GM12878 (cell line): ENCODE measurements around the gene PRDM15. TPM values are rescaled to one million over a fixed set of nuclear protein-coding genes. Genes with fewer than 3 reads are reported as not detected.

Source experiments
- ATAC-seq: fragments of 200-7000 bp; cut with Tn5 transposase; 3 replicates; pipeline ENCODE4 v1.9.1; 2020; ENCODE audit warnings: mild to moderate bottlenecking, moderate library complexity
- BruUV-seq: library from RNA; stranded (reverse); fragments of 400-500 nt; replicated peaks from 2 replicates; lab custom pipeline; 2021; lab: Mats Ljungman, UMichigan
- CTCF ChIA-PET: fragments of 300-600 bp; sonication (Branson Sonifier 250); formaldehyde crosslinking; extraction: SDS; loops from one replicate; lab custom pipeline; 2021; ENCODE audit warnings: inconsistent platforms; lab: Yijun Ruan, JAX
- POLR2A ChIA-PET: fragments of 350-600 bp; formaldehyde crosslinking; extraction: SDS; loops from one replicate; lab custom pipeline; 2021; ENCODE audit warnings: inconsistent platforms; lab: Charles Lee
- RAD21 ChIA-PET: fragments of 300-600 bp; sonication (Branson Sonifier 250); formaldehyde crosslinking; loops from one replicate; lab custom pipeline; 2023; ENCODE audit warnings: antibody characterized with exemption; ENCODE audit not compliant: unreplicated experiment; lab: Charles Lee
- SMC1A ChIA-PET: fragments of 300-600 bp; sonication (Branson Sonifier 250); formaldehyde crosslinking; loops from one replicate; lab custom pipeline; 2023; ENCODE audit not compliant: unreplicated experiment, uncharacterized antibody; lab: Charles Lee
- DNase-seq: peaks from one replicate; pipeline ENCODE4 v3.0.0-alpha.2; 2011; ENCODE audit warnings: low read depth, low spot score
- FAIRE-seq: peaks from 3 replicates; lab custom pipeline; 2011; peaks lifted over from hg19 to GRCh38; lab: Jason Lieb, UNC
- H2AFZ ChIP-seq: 2 replicates; pipeline ENCODE4 v1.6.0; 2011; ENCODE audit warnings: low read depth, low read length, control low read depth; ENCODE audit not compliant: control insufficient read depth
- H3K27ac ChIP-seq: 2 replicates; pipeline ENCODE4 v1.5.1; 2011; ENCODE audit warnings: control low read depth; ENCODE audit not compliant: control insufficient read depth, insufficient read depth
- H3K27me3 ChIP-seq, 2 experiments: replicated peaks in 1 of 2; 2 replicates each; pipeline versions ENCODE4 v1.6.0 to v1.6.1; 2011; ENCODE audit warnings: low read length in 1 of 2; ENCODE audit not compliant: control insufficient read depth in 2 of 2, insufficient read depth in 2 of 2
- H3K36me3 ChIP-seq, 2 experiments: 2 replicates each; pipeline ENCODE4 v1.5.1; 2011; ENCODE audit warnings: low read length in 1 of 2; ENCODE audit not compliant: control insufficient read depth in 2 of 2, insufficient read depth in 2 of 2
- H3K4me1 ChIP-seq: 2 replicates; pipeline ENCODE4 v1.6.1; 2011; ENCODE audit warnings: mild to moderate bottlenecking, low read length, moderate library complexity, mixed read lengths; ENCODE audit not compliant: control insufficient read depth, insufficient read depth
- H3K4me2 ChIP-seq: 2 replicates; pipeline ENCODE4 v1.6.0; 2011; ENCODE audit warnings: control low read depth; ENCODE audit not compliant: control insufficient read depth, insufficient read depth
- H3K4me3 ChIP-seq: fragments of 200-600 bp; sonication (generic); 2 replicates; pipeline ENCODE4 v1.5.1; 2016
- H3K79me2 ChIP-seq: 2 replicates; pipeline ENCODE4 v1.6.0; 2011; ENCODE audit warnings: low read length; ENCODE audit not compliant: control insufficient read depth, insufficient read depth
- H3K9ac ChIP-seq: 2 replicates; pipeline ENCODE4 v1.8.0; 2011; ENCODE audit warnings: low read length, control low read depth, mixed read lengths; ENCODE audit not compliant: control insufficient read depth, insufficient read depth
- H3K9me3 ChIP-seq: replicated peaks from 3 replicates; pipeline ENCODE4 v1.5.1; 2011; ENCODE audit warnings: mild to moderate bottlenecking, low read length; ENCODE audit not compliant: control insufficient read depth, insufficient read depth
- H4K20me1 ChIP-seq: 2 replicates; pipeline ENCODE4 v1.6.0; 2011; ENCODE audit not compliant: control insufficient read depth, insufficient read depth
- EED ChIP-seq: sonication (generic); IDR thresholded peaks from 2 replicates; pipeline ENCODE4 v1.6.1; 2016; ENCODE audit warnings: antibody characterized with exemption, low read depth
- EP300 ChIP-seq, 2 experiments: fragments of 150-350 bp in 1 of 2; IDR thresholded peaks; 2 replicates each; pipeline ENCODE4 v1.6.1; 2011 to 2012; ENCODE audit warnings: low read depth in 2 of 2, low read length in 2 of 2, borderline replicate concordance in 1 of 2, improper control_type of control experiment in 1 of 2, inconsistent platforms in 1 of 2; ENCODE audit not compliant: control insufficient read depth in 1 of 2
- GABPA ChIP-seq: IDR thresholded peaks from 2 replicates; pipeline ENCODE4 v1.6.1; 2014; ENCODE audit warnings: antibody characterized with exemption, low read depth, mild to moderate bottlenecking, inconsistent platforms
- GATAD2B ChIP-seq: fragments of 450-650 bp; conservative IDR thresholded peaks from 2 replicates; pipeline ENCODE4 v1.6.1; 2017; ENCODE audit warnings: low read depth, mild to moderate bottlenecking, moderate library complexity
- HDAC2 ChIP-seq: fragments of 200-600 bp; sonication (generic); IDR thresholded peaks from 2 replicates; pipeline ENCODE4 v1.6.1; 2017
- IRF3 ChIP-seq: fragments of 450-650 bp; IDR thresholded peaks from 2 replicates; pipeline ENCODE4 v1.6.1; 2014; ENCODE audit warnings: mild to moderate bottlenecking
- MTA3 ChIP-seq: IDR thresholded peaks from 2 replicates; pipeline ENCODE4 v1.6.1; 2012; ENCODE audit warnings: low read length, inconsistent platforms, borderline replicate concordance
- NFXL1 ChIP-seq: fragments of 450-650 bp; IDR thresholded peaks from 2 replicates; pipeline ENCODE4 v1.6.1; 2017; ENCODE audit warnings: antibody characterized with exemption, mild to moderate bottlenecking, borderline replicate concordance
- NRF1 ChIP-seq: conservative IDR thresholded peaks from 2 replicates; pipeline ENCODE4 v1.6.1; 2011; ENCODE audit warnings: mild to moderate bottlenecking, low read depth, low read length, improper control_type of control experiment
- RB1 ChIP-seq: fragments of 450-650 bp; formaldehyde crosslinking; IDR thresholded peaks from 2 replicates; pipeline ENCODE4 v1.6.1; 2017; ENCODE audit warnings: mild to moderate bottlenecking, borderline replicate concordance
- TARDBP ChIP-seq: IDR thresholded peaks from 2 replicates; pipeline ENCODE4 v1.6.1; 2016; ENCODE audit warnings: borderline replicate concordance
- WRNIP1 ChIP-seq: IDR thresholded peaks from 2 replicates; pipeline ENCODE4 v1.6.1; 2011; ENCODE audit warnings: low read depth, low read length, improper control_type of control experiment, borderline replicate concordance
- ZNF384 ChIP-seq: IDR thresholded peaks from 2 replicates; pipeline ENCODE4 v1.6.1; 2012; ENCODE audit warnings: low read depth, mild to moderate bottlenecking, low read length, improper control_type of control experiment, borderline replicate concordance
- WGBS: methylation state at CpG from one replicate; pipeline ENCODE4 v1.1.6; 2016; ENCODE audit warnings: low lambda C conversion rate; ENCODE audit not compliant: insufficient replicate concordance, insufficient coverage; ENCODE audit errors: missing lambda C conversion rate; 5-methylcytosine and 5-hydroxymethylcytosine counted together
- in situ Hi-C: fragments of 300-500 bp; cut with MboI; formaldehyde crosslinking; loops from 9 replicates; pipeline ENCODE4 v1.14.3; 2018; ENCODE audit warnings: mixed read lengths
- intact Hi-C: fragments of 100-400 bp; cut with micrococcal nuclease; formaldehyde crosslinking; loops from one replicate; pipeline ENCODE4 v1.14.2; 2022; ENCODE audit not compliant: unreplicated experiment
- polyA plus RNA-seq, 11 experiments: library from polyadenylated mRNA; depleted of rRNA in 4 of 11; unstranded in 6 of 11; stranded (reverse) in 5 of 11; fragments of >200 nt; fragmentation: Nextera tagmentation in 4 of 11; fragmentation: Illumina TruSeq in 1 of 11; extraction: Ambion mirVana in 4 of 11; extraction: Trizol in 1 of 11; gene quantifications; 1 replicate in 1 of 11; 2 replicates in 10 of 11; pipeline versions ENCODE4 v1.2.1 to v1.2.3, GENCODE V29; 2011 to 2016; ENCODE audit warnings: inconsistent platforms in 2 of 11, missing spikeins in 2 of 11, low read depth in 1 of 11
- total RNA-seq, 4 experiments: library from RNA; depleted of rRNA in 3 of 4; stranded (reverse); fragments of >200 nt in 3 of 4; fragmentation: Illumina TruSeq in 1 of 4; extraction: Trizol in 1 of 4; gene quantifications; 2 replicates each; pipeline versions ENCODE4 v1.2.1 to v1.2.3, GENCODE V29; 2013 to 2021
- TF ChIP-seq, protein P1 (sequence below): IDR thresholded peaks from 2 replicates; pipeline ENCODE4 v1.6.1; 2012; ENCODE audit warnings: low read length, inconsistent platforms
- TF ChIP-seq, protein P2 (sequence below): fragments of 450-650 bp; IDR thresholded peaks from 2 replicates; pipeline ENCODE4 v1.6.1; 2017; ENCODE audit warnings: borderline replicate concordance
- TF ChIP-seq, protein P3 (sequence below): fragments of 450-650 bp; IDR thresholded peaks from 2 replicates; pipeline ENCODE4 v1.6.1; 2017; ENCODE audit warnings: mild to moderate bottlenecking, low read depth, inconsistent platforms; ENCODE audit not compliant: poor library complexity, severe bottlenecking

The PRDM15 gene
- total and polyA plus RNA-seq, 10 of the 15 experiments (the other 5 are each of a cell fraction or from before 2014, with no cell fraction given), result 2.2 to 16.0 (median 8.6) TPM

- no peak for TF ChIP-seq WRNIP1
- no peak for TF ChIP-seq EP300 (IDR thresholded peaks at IDR 0.05; ENCODE audit: borderline replicate concordance in 1 of 2, control insufficient read depth in 1 of 2, low read depth in 2 of 2, low read length in 2 of 2)
- TF ChIP-seq ZNF384, result no peak
- TF ChIP-seq, protein P1, sequence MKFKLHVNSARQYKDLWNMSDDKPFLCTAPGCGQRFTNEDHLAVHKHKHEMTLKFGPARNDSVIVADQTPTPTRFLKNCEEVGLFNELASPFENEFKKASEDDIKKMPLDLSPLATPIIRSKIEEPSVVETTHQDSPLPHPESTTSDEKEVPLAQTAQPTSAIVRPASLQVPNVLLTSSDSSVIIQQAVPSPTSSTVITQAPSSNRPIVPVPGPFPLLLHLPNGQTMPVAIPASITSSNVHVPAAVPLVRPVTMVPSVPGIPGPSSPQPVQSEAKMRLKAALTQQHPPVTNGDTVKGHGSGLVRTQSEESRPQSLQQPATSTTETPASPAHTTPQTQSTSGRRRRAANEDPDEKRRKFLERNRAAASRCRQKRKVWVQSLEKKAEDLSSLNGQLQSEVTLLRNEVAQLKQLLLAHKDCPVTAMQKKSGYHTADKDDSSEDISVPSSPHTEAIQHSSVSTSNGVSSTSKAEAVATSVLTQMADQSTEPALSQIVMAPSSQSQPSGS, result no peak
- TF ChIP-seq NFXL1, result no peak
- TF ChIP-seq IRF3, result no peak
- TF ChIP-seq MTA3, result no peak
- no peak for TF ChIP-seq RB1
Observed at GRCh38 chr21:41775149-41775472, 104.0 kb downstream of the PRDM15 start (continued).

GRCh38 chr21:41774467-41775148, 104.5 kb downstream of the PRDM15 start:
- BruUV-seq, result no TSS peak
- no peak for DNase-seq
- 34% methylated on average over 10 of the region's 10 CpGs for WGBS
- ChIA-PET POLR2A (interaction anchor here (0.6 kb wide), 1 partner anchor 12 kb away, joined by 6 read pairs; no protein-coding TSS in a partner anchor), CTCF (interaction anchor here (1.1 kb wide), 1 partner anchor 9 kb away, joined by 3 read pairs; no protein-coding TSS in a partner anchor), SMC1A (no interaction called here), RAD21 (interaction anchor here (1.0 kb wide), 1 partner anchor 42 kb away, joined by 4 read pairs; no protein-coding TSS in a partner anchor)
- H3K4me2 ChIP-seq, result no peak overlapping the region
- no peaks in the 10 kb centered on the region for H3K9me3 ChIP-seq
- in situ Hi-C loops, result no loop called here
- no peak for FAIRE-seq
- H2AFZ ChIP-seq, result no peak overlapping the region
- H3K9ac ChIP-seq, result no peak overlapping the region
- intact Hi-C loops, result no loop called here
- H3K27ac ChIP-seq, result no peak overlapping the region
- no peaks in the 10 kb centered on the region for H4K20me1 ChIP-seq
- H3K4me1 ChIP-seq, result no peaks in the 10 kb centered on the region
- no peaks in the 10 kb centered on the region for H3K36me3 ChIP-seq
- H3K27me3 ChIP-seq, result peaks cover 4 to 7% of the 10 kb centered on the region in 2 experiments; a peak in 3 of 4 replicates
- no peak overlapping the region for H3K4me3 ChIP-seq
- no peaks in the 10 kb centered on the region for H3K79me2 ChIP-seq
- no peak for ATAC-seq
- TF ChIP-seq, protein P2, sequence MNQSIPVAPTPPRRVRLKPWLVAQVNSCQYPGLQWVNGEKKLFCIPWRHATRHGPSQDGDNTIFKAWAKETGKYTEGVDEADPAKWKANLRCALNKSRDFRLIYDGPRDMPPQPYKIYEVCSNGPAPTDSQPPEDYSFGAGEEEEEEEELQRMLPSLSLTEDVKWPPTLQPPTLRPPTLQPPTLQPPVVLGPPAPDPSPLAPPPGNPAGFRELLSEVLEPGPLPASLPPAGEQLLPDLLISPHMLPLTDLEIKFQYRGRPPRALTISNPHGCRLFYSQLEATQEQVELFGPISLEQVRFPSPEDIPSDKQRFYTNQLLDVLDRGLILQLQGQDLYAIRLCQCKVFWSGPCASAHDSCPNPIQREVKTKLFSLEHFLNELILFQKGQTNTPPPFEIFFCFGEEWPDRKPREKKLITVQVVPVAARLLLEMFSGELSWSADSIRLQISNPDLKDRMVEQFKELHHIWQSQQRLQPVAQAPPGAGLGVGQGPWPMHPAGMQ, result no peak
- no peak for TF ChIP-seq HDAC2
- TF ChIP-seq EED, result no peak
- TF ChIP-seq TARDBP, result no peak
- TF ChIP-seq GABPA, result no peak
- TF ChIP-seq NRF1, result no peak
- no peak for TF ChIP-seq GATAD2B
- TF ChIP-seq, protein P3, sequence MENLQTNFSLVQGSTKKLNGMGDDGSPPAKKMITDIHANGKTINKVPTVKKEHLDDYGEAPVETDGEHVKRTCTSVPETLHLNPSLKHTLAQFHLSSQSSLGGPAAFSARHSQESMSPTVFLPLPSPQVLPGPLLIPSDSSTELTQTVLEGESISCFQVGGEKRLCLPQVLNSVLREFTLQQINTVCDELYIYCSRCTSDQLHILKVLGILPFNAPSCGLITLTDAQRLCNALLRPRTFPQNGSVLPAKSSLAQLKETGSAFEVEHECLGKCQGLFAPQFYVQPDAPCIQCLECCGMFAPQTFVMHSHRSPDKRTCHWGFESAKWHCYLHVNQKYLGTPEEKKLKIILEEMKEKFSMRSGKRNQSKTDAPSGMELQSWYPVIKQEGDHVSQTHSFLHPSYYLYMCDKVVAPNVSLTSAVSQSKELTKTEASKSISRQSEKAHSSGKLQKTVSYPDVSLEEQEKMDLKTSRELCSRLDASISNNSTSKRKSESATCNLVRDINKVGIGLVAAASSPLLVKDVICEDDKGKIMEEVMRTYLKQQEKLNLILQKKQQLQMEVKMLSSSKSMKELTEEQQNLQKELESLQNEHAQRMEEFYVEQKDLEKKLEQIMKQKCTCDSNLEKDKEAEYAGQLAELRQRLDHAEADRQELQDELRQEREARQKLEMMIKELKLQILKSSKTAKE, result no peak
- no peak for TF ChIP-seq EP300 (IDR thresholded peaks at IDR 0.05; ENCODE audit: borderline replicate concordance in 1 of 2, control insufficient read depth in 1 of 2, low read depth in 2 of 2, low read length in 2 of 2)
